Colonic mucosa (tissue), 4 donors: ENCODE data around the gene VSTM2B. TPM values are rescaled to one million over a fixed set of nuclear protein-coding genes. Genes with fewer than 3 reads are reported as not detected.

Source experiments
- DNase-seq: peaks from one replicate; pipeline ENCODE4 v3.0.0-alpha.2; 2020
- H3K27ac ChIP-seq: fragments of 200-600 bp; one replicate; pipeline ENCODE4 v1.8.0; 2021
- H3K27me3 ChIP-seq: fragments of 200-600 bp; one replicate; pipeline ENCODE4 v1.8.0; 2021
- H3K36me3 ChIP-seq: fragments of 200-600 bp; one replicate; pipeline ENCODE4 v1.8.0; 2021
- H3K4me1 ChIP-seq: fragments of 200-600 bp; one replicate; pipeline ENCODE4 v1.8.0; 2021; ENCODE audit warnings: mild to moderate bottlenecking
- H3K4me3 ChIP-seq: fragments of 200-600 bp; one replicate; pipeline ENCODE4 v1.8.0; 2021
- H3K9ac ChIP-seq, 2 donors: one replicate each; pipeline ENCODE4 v1.7.0; 2013; ENCODE audit warnings: control low read depth in 2 of 2, low read depth in 2 of 2, low read length in 2 of 2
- H3K9me3 ChIP-seq: fragments of 200-600 bp; one replicate; pipeline ENCODE4 v1.8.0; 2021
- intact Hi-C: fragments of 100-400 bp; cut with DNase I; formaldehyde crosslinking; loops from one replicate; pipeline ENCODE4 v1.14.1; 2022
- total RNA-seq, 2 donors: library from RNA; stranded (reverse); fragmentation: NEBNext Ultra II Directional in 1 of 2; extraction: Animal tissue kit (Norgen Biotek cat#: 25700) in 1 of 2; gene quantifications; one replicate each; pipeline ENCODE4 v1.2.1, GENCODE V29; 2021
- TF ChIP-seq, protein P1 (sequence below): fragments of 200-600 bp; IDR thresholded peaks from one replicate; pipeline ENCODE4 v1.8.0; 2022; ENCODE audit warnings: antibody characterized with exemption, mild to moderate bottlenecking
- donor health status: healthy.
- donor health status: DM: no; HTN: no; CAD: no.
- donor health status: DM: no; HTN: no; CAD: no.

Gene VSTM2B
- total RNA-seq, 2 donors from 2014 or later: not detected

DNA sequence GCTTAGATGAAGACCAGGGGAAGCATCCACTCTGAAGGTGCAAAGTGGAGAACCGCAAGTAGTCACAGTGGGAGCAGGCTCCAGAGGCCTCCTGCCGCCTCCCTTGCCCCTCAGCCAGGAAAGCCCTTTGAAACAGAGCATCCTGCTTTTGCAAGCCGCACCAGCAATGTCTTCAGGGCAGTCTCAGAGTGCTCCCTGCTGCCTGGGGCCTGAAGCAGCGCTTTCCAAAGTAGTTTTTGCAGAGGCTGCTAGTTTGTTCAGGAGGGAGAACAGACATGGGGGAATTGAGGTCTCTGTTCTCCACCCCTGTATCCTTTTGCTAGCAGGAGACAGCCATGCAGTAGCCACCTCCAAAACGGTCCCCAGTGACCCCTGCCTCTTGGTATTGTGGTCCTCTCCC lies 64.5 kb downstream of the VSTM2B start:
- TF ChIP-seq, protein P1, sequence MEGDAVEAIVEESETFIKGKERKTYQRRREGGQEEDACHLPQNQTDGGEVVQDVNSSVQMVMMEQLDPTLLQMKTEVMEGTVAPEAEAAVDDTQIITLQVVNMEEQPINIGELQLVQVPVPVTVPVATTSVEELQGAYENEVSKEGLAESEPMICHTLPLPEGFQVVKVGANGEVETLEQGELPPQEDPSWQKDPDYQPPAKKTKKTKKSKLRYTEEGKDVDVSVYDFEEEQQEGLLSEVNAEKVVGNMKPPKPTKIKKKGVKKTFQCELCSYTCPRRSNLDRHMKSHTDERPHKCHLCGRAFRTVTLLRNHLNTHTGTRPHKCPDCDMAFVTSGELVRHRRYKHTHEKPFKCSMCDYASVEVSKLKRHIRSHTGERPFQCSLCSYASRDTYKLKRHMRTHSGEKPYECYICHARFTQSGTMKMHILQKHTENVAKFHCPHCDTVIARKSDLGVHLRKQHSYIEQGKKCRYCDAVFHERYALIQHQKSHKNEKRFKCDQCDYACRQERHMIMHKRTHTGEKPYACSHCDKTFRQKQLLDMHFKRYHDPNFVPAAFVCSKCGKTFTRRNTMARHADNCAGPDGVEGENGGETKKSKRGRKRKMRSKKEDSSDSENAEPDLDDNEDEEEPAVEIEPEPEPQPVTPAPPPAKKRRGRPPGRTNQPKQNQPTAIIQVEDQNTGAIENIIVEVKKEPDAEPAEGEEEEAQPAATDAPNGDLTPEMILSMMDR: no peak
- no peak overlapping the region for H3K9ac ChIP-seq
- no peaks in the 10 kb centered on the region for H3K36me3 ChIP-seq
- intact Hi-C loops: no loop called here
- no peak for DNase-seq
- H3K4me3 ChIP-seq: no peak overlapping the region
- H3K9me3 ChIP-seq: no peaks in the 10 kb centered on the region
- H3K4me1 ChIP-seq: no peaks in the 10 kb centered on the region
- H3K27me3 ChIP-seq: no peaks in the 10 kb centered on the region
- no peak overlapping the region for H3K27ac ChIP-seq

DNA sequence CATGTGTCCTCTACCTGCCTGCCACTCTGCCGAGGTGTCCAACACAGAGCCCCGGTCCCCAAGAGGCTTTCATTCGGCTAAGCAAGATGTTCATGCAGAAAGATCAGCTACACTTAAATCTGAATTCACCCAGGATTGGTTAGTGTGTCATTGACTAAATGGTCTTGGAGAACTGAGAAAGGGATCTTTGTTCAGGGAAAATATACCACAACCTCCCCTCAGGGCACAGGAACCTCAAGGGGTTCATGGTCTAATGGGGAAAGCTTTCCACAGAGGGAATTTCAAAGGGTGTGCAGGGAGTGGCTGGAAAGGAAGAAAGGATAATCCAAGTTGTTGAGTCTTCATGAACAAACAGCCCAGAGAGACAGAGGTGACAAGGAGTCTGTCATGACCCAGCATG lies 65.9 kb downstream of the VSTM2B start:
- no peak overlapping the region for H3K4me3 ChIP-seq
- H3K9ac ChIP-seq: no peak overlapping the region
- H3K27ac ChIP-seq: no peak overlapping the region
- H3K9me3 ChIP-seq: no peaks in the 10 kb centered on the region
- intact Hi-C loops: no loop called here
- H3K27me3 ChIP-seq: no peaks in the 10 kb centered on the region
- H3K36me3 ChIP-seq: no peaks in the 10 kb centered on the region
- no peaks in the 10 kb centered on the region for H3K4me1 ChIP-seq
- TF ChIP-seq, protein P1: no peak
- no peak for DNase-seq

GRCh38 chr19:29593869-29594268 lies 68.1 kb downstream of the VSTM2B start:
- Histone ChIP-seq H3K9me3 (no peaks in the 10 kb centered on the region), H3K36me3 (no peaks in the 10 kb centered on the region), H3K4me3 (no peak overlapping the region), H3K27ac (no peak overlapping the region), H3K4me1 (no peaks in the 10 kb centered on the region), H3K27me3 (no peaks in the 10 kb centered on the region), H3K9ac (no peak overlapping the region)
- TF ChIP-seq, protein P1: no peak
- intact Hi-C loops: no loop called here
- DNase-seq: no peak

GRCh38 chr19:29596080-29596727 lies 70.4 kb downstream of the VSTM2B start:
- Histone ChIP-seq H3K9ac (no peak overlapping the region), H3K27ac (no peak overlapping the region), H3K9me3 (no peaks in the 10 kb centered on the region), H3K4me3 (no peak overlapping the region), H3K27me3 (no peaks in the 10 kb centered on the region), H3K4me1 (no peaks in the 10 kb centered on the region), H3K36me3 (no peaks in the 10 kb centered on the region)
- intact Hi-C loops: no loop called here
- TF ChIP-seq, protein P1: no peak
- no peak for DNase-seq

- no peak for DNase-seq
- no peaks in the 10 kb centered on the region for H3K27me3 ChIP-seq
Measured at GRCh38 chr19:29596885-29597525, 71.2 kb downstream of the VSTM2B start.

More at GRCh38 chr19:29596885-29597525, 71.2 kb downstream of the VSTM2B start:
- Histone ChIP-seq H3K36me3 (no peaks in the 10 kb centered on the region), H3K4me1 (no peaks in the 10 kb centered on the region), H3K4me3 (no peak overlapping the region), H3K9ac (no peak overlapping the region), H3K9me3 (no peaks in the 10 kb centered on the region), H3K27ac (no peak overlapping the region)
- intact Hi-C loops: no loop called here
- TF ChIP-seq, protein P1: no peak
